HG02678 (cell line): ENCODE data around the gene LTV1.
"Not testable (repeated sequence)": the region's sequence is repeated elsewhere in the genome, so short reads cannot be mapped to it uniquely, and the experiment has no call there.

Experiments
- ATAC-seq: cut with Tn5 transposase; IDR thresholded peaks from one replicate; pipeline ENCODE4 v1.9.1; 2021; ENCODE audit warnings: mild to moderate bottlenecking, moderate library complexity; ENCODE audit not compliant: unreplicated experiment

The LTV1 gene, protein sequence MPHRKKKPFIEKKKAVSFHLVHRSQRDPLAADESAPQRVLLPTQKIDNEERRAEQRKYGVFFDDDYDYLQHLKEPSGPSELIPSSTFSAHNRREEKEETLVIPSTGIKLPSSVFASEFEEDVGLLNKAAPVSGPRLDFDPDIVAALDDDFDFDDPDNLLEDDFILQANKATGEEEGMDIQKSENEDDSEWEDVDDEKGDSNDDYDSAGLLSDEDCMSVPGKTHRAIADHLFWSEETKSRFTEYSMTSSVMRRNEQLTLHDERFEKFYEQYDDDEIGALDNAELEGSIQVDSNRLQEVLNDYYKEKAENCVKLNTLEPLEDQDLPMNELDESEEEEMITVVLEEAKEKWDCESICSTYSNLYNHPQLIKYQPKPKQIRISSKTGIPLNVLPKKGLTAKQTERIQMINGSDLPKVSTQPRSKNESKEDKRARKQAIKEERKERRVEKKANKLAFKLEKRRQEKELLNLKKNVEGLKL

DNA sequence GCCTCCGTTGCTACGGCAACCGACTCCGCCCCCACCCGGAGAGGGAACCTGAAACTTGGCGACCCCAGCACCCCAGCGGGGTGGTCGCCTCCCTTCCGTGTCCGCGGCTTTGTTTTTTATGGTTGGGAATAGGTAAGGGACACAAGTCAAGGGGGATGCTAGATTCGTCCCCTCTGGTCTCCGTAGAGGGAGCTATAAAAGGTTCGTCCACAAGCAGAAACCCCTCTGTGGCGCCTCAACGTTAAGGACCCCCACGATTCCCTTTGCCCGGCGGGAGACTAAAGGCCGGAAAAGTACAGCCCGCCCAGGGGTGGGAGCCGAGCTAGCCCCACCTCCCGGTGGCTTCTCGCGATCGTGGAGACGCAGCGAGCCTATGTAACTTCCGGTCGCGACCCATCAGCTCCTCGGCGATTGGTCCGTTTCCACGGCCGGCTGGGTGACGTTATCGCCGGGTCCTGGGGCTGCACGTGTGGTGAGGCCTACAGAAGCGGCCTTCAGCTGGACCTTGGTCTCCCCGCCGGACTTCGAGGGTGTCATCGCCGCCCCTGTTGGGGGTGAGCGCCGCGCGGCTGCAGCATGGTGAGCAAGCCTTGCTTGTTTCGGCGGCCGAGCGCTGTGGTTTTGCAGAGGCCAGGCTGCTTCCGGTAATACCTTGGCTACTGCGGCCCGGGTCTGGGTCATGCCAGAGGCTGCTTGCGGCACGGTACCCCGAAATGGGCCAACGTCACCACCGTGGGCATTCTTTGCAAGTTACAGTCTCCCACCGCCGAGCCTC is at the start of gene LTV1:
TSS of gene LTV1 (plus strand) at position 437 of the 775 bp plus-strand sequence. CDS start at position 577, 140 bp downstream.
- ATAC-seq = peak; percentile 100

DNA sequence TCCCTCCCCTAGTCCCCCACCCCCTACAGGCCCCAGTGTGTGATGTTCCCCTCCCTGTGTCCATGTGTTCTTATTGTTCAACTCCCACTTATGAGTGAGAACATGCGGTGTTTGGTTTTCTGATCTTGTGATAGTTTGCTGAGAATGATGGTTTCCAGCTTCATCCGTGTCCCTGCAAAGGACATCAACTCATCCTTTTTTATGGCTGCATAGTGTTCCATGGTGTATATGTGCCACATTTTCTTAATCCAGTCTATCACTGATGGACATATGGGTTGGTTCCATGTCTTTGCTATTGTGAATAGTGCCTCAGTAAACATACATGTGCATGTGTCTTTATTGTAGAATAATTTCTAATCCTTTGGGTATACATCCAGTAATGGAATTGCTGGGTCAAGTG is 46.6 kb upstream of the LTV1 start:
- ATAC-seq = not testable (repeated sequence)

DNA sequence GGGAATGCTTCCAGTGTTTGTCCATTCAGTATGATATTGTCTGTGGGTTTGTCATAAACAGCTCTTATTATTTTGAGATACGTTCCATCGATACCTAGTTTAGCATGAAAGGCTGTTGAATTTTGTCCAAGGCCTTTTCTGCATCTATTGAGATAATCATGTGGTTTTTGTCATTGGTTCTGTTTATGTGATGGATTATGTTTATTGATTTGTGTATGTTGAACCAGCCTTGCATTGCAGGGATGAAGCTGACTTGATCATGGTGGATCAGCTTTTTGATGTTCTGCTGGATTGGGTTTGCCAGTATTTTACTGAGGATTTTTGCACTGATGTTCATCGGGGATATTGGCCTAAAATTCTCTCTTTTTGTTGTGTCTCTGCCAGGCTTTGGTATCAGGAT is 44.7 kb upstream of the LTV1 start:
- not testable (repeated sequence) for ATAC-seq

DNA sequence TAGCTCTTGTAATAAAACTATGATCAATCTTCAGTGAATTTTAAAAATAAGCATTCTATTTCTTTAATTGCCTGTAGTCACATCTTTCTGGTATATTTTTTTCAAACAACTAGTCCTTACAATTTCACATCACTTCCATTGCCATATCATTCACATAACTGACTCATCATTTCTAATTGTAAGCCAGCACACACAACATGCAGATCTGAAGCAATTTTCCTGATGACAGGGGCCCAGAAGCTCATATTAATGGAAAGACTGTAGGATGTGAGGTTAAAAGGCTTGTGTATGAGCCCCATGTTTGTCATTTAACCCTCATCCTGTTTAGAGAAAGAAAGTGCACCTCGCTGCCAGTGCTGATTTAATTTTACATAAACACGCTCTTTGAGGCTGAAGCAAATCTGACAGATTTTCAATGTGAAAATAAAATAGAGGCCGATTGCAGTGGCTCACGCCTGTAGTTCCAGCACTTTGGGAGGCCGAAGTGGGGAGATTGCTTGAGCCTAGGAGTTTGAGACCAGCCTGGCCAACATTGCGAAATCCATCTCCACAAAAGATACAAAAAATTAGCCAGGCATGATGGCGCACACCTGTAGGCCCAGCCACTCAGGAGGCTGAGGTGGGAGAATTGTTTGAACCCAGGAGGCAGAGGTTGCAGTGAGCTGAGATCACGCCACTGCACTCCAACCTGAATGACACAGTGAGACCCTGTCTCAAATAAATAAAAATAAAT is 40.1 kb upstream of the LTV1 start:
- ATAC-seq = no peak

DNA sequence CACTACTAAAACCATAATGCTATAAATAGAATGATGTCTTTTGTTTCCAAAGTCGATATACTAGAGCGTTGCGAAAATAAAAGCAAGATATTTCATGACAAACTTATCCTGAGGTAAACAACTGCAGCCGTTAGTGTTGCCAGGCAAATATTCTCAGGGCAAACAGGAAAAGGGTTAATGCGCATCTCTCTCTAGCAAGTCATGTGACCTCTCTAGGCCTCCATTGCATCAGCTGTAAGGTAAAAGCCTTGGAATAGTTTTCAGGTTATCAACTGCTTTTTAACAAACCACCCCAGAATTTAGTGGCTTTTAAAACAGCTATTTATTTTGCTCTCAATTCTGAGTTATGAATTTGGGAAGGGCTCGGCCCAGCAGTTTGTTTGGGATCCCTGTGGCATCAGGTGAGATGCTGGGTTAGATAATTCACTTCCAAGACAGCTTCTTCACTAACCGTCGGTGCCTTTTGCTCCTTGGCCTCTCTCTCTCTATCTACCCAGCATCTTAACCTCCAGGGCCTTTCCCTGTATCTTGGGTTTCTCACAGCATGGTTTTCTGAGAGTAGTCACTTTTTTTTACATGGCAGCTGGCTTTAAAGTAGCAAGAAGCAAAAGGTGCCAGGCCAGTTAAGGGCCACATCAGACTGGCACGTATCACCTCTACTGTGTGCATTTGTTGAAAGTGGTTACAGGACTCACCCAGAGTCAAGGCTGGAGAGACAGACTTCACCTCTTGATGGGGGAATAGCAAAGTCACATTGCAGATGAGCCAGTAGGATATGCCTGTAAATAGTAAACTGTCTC is 39.2 kb upstream of the LTV1 start:
- no peak for ATAC-seq

DNA sequence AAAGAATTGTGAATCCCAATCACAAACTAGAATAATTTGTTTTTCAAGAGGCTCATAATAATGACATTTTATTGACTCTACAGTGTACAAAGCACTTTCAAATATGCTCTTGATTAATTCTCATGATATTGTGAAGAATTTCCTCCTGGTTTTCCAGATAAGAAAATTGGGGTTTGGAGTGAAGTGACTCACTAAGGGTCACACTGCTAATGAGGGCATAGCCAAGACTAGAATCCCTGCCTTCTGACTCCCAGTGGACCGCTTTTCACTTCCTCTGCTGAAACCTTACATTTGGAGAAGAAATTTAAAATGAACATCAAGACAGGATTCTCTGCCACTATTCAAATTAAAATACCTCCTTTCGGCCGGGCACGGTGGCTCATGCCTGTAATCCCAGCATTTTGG is 38.3 kb upstream of the LTV1 start:
- no peak for ATAC-seq

DNA sequence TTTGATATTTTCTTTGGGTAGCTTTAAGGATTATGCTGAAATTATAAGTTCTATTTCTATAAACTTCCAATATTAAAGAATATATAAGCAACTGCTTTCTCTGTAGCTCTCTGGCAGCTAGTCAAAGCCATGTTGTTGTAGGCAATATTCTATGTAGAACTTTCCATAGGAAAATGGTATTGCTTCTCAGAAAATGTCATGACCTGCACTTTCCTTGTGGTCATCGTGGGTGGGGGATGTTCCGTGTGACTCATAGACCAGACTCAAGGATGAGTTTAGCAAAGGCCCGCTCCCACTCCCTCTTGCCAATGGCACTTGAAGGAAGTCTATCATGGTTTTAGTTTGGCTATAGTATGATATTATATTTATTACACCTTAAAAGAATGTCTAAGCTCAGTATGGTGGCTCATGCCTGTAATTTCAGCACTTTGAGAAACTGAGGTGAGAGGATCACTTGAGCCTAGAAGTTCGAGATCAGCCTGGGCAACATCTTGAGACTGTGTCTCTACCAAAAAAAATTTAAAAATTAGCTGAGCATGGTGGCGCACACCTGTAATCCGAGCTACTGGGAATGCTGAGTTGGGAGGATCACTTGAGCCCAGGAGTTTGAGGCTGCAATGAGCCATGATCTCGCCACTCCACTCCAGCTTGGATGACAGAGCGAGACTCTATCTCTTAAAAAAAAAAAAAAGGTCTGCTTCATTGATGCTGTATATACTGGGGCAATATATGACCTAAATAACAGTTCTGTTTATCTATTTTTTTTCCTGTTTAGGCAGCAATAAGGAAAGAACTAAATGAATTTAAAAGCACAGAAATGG is 36.6 kb upstream of the LTV1 start:
- ATAC-seq = no peak

DNA sequence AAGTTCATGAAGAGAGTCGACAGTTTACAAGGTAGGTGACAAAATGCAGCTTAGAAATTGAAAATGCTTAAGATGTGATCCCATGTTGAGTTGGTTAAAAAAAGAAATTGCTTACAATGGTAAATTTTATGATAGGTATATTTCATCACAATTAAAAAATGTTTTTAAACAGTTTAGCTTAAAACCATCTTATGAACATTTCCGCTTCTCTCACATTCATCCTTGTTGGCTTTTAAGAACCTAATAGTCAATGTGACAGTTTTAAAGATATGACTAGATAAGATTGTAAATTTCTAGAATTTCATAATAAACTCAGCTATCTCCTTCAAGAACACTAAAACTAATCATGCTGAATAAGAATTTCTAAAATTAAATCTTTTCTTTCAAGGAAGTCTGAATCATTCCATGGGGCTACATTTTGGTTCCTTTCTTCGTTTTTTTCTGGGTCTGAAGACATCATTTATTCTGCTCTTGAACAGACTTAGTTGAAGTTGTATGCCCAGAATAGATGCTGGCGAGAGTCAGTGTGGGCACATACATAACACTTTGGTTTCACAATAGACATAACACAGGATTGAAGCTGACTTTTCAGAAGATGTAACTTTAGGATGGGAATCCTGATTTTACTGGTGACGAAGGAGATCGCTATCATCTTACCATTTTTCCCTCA is 35.9 kb upstream of the LTV1 start:
- ATAC-seq = no peak

DNA sequence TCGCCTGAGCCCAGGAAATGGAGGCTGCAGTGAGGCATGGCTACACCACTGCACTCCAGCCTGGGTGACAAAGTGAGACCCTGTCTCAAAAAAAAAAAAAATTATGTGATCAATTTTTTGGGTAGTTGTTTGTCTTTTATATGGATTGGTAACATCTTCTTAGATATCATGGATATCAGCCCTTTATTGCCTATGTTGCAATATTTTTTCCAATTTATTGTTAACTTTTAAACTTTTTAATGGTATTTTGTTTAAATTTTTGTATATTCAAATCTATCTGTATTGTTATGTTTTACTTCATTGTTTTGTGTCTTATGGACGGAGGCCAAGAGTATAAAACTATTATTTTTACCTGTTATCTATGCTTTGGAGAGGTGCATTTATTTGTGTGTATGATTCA is 32.4 kb upstream of the LTV1 start:
- ATAC-seq = no peak

DNA sequence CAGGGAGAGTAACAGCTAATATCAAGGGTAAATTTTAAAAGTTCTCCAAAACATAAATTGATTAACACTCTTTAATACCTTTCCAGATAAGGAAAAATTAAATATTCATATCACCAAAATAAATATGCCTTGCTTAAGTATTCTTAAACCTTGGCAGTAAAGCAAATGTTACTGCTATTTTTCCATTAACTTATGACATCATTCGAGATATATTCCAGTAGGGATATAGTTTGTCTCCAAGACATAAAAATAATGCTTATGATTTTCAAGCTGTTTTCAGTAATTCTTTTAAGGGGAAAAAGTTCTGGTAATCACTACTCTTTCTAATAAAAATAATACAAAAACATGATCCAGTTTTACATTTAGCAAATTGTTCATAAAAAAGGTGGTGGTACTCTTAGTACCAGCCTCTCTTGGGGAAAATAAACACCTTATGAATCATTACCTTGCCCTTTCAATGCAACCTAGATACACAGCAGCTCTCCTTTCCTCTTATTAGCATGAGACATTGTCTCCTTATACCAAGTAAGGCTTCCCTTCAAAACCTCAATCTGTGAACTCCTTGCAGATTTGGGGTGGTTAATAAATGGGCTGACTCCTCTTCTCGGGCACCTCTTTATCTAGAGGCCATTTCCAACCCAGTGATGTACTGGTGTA is 31.5 kb upstream of the LTV1 start:
- no peak for ATAC-seq

DNA sequence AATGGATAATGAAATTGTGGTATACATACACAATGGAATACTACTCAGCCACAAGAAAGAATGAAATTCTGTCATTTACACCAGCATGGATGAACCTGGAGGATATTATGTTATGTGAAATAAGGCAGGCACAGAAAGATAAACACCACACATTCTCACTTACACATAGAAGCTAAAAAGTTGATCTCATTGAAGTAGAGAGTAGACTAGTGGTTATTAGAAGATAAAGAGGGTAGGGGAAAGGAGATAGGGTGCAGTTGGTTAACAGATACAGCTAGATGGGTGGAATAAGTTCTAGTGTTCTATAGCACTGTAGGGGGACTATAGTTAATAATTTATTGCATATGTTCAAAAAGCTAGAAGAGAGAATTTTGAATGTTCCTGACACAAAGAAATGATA is 25.5 kb upstream of the LTV1 start:
- ATAC-seq = no peak

DNA sequence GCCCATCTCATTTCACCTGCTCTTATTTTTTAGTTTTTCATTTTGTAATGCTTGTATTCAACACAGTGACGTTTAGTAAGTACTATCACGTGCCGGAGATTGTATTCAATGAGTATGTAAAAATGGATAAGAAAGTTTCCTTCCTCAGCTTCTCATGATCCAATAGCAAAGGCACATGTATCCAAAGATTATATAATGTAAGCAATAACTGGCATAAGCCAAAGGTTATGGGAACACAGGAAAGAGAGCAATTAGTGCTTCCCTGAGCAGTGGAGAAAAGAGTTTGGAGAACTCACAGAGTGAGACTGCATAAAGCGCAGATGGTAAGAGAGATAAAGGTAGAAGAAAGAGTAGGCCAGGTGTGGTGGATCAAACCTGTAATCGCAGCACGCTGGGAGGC is 21.8 kb upstream of the LTV1 start:
- no peak for ATAC-seq

DNA sequence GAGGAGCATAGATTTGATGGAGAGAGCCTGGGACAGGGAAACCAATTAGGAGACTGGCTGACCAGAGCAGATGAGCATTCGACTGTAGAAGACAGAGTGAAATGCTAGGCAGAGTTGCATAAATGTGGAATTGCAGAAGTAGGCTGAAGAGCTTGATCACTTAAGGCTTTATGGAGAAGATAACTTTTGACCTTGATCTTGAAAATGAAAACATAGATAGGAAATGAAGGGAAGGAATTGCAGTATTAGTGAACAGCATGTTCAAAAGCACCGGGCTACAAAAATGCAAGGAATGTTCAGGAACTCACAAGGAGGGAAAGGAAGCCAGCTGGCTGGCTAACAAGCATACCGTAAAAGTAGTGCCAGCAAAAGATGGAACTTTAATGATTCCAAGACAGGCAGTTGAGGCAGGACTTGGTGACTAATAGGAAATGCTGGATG is 20.5 kb upstream of the LTV1 start:
- ATAC-seq = no peak

DNA sequence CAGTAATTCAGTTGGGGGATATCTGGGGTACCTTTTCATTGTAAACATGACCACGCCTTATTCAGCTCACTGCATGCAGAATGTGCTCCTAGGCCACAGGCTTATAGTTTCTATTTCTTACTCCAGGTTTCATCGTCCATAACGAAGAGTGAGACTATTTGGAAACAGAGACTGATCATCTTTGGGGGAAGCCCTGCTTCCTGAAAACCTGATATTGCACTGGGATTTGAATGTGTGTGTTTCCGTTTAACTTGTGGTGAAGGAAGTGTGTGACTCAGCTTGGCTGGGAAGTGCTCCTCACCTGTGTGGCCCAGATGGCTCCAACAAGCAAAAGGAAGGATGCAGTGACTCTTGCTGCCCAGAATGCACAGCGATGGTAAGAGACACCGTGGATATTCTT is 19.6 kb upstream of the LTV1 start:
- no peak for ATAC-seq

DNA sequence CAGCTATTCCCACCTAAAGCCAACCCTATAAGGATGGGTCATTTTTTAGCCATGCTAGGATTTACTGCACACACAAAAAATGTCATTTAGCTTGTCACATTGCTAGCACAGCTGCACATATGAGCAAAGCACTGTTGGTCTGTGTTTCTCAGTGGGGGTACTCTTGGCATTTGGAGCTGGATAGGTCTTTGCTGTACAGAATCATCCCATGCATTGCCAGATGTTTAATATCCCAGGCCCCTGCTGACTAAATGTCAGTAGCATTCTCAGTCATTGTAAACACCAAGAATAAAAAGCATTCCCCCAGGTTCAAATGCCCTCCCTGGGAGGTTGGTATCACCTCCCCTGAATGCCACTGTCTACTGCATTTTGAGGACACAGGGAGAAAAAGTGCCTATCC is 14.6 kb upstream of the LTV1 start:
- no peak for ATAC-seq

DNA sequence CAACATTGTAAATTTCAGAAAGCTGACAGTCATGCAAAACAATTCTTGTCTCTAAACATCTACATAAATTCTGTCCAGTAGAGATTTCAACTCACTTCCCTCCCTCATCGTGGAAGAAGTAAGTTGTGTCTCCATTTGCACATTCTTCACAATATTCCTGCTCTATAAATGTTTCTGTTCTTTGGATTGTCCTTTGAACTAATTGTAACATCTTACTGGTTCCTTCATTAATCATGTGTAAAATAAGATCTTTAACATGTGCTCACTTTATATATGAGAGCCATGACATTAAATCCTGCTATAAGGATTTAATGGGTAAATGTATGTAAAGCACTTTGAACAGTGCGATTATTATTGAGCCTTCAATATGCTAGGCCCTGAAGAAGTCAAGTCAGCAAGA is 7.0 kb upstream of the LTV1 start:
- no peak for ATAC-seq

DNA sequence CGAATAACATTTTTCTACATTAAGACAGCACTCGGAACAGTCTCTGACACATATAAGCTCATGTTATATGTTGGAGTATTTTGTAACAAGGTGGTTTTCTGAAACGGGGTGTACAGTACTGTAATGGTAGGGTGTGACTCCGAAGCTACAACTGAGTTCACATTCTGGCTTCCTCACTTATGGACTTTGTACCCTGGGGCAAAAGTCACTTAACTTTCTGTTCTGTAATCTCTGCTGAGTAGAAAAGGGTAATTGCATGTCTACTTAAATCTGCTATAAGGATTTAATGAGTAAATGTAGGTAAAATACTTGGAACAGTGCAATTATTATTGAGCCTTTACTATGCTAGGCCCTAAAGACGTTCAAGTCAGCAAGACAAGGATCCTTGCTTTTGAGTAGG is 4.7 kb upstream of the LTV1 start:
- no peak for ATAC-seq

DNA sequence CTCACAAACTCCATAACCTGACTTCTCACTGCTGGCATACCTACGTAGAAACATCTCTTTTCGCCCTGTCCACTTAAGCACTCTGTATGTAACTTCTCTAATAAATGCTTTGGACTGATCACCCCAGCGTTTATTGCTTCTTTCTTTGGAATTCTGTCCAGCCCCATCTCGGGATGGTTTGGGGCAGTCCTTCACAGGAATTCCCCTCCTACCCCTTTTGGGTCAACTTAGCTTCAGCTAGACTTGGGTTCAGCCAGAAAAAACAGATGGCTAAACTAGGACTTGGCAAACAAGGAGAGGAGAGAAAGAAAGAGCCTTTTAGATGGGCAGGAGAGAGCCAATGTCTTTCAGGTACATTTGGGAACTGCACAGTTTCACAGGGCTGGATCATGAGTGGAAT is 3.9 kb upstream of the LTV1 start:
- no peak for ATAC-seq
